ENCODE measurements around the gene RHBDD2.

GRCh38 chr7:75931680-75932079 is 52.8 kb downstream of the RHBDD2 start:
- TF ChIP-seq CTCF (IDR thresholded peaks at IDR 0.05) (no peak), POLR2A (IDR thresholded peaks at IDR 0.05) (no peak)
